NCI-H187 (cell line): ENCODE measurements around the gene METRNL.
"Not testable (repeated sequence)": the region's sequence is repeated elsewhere in the genome, so short reads cannot be mapped to it uniquely, and the experiment has no call there.

Experiments used
- DNase-seq, 2 experiments: peaks; one replicate each; lab custom pipeline; 2025; lab: John Stamatoyannopoulos, UW

Gene METRNL, protein sequence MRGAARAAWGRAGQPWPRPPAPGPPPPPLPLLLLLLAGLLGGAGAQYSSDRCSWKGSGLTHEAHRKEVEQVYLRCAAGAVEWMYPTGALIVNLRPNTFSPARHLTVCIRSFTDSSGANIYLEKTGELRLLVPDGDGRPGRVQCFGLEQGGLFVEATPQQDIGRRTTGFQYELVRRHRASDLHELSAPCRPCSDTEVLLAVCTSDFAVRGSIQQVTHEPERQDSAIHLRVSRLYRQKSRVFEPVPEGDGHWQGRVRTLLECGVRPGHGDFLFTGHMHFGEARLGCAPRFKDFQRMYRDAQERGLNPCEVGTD

DNA sequence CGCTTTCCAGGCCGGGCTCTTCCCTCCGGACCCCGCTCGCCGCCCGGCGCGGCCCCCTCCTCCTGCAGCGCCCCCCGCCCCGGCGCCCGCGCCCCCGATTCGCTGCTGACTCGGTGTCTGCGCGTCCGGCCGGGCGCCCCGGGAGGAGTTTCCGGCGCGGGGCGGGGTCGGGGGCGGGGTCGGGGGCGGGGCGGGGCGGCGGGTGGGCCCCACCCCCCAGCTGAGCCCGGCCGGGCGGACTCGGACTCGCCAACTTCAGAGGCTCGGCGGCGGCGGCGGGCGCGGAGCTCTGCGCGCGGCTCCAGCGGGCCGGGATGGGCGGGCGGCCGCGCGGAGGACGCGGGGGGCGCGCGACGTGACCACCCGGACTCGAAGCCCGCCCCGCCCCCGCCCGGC is at the start of gene METRNL:
TSS of gene METRNL (plus strand) at position 258 of the 396 bp plus-strand sequence. CDS start 207 bp downstream, outside the sequence.
- DNase-seq = peak in 1 of 2 experiments; percentile 30

GRCh38 chr17:83030432-83030831 is 49.0 kb upstream of the METRNL start:
- DNase-seq = no peak

DNA sequence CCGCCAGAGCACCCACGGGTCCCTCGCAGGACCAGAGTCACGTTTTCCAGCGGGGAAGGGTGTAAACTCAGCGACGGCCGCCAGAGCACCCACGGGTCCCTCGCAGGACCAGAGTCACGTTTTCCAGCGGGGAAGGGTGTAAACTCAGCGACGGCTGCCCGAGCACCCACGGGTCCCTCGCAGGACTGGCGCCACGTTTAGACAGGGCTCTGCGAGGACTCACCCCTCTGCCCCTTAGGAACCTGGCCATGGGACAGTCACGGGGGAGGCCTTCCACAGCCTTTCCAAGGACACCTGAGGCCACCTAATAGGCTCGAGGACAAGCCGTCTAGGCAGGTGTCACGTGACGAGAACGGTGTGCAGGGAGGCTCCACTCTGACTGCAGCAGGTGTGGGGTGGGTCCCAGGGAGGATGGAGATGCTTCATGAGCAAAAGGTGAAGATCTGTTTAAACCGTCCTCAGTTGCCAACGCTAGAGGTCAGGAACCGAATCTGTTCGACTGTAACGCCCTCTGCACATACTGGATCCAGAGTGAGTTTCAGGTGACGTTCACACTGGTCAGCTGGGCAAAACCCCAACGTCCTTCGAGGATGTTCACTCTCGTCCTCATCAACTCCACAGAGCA is 48.0 kb upstream of the METRNL start:
- no peak for DNase-seq

- DNase-seq = not testable (repeated sequence)
Observed at GRCh38 chr17:83031946-83032451, 47.4 kb upstream of the METRNL start.

DNA sequence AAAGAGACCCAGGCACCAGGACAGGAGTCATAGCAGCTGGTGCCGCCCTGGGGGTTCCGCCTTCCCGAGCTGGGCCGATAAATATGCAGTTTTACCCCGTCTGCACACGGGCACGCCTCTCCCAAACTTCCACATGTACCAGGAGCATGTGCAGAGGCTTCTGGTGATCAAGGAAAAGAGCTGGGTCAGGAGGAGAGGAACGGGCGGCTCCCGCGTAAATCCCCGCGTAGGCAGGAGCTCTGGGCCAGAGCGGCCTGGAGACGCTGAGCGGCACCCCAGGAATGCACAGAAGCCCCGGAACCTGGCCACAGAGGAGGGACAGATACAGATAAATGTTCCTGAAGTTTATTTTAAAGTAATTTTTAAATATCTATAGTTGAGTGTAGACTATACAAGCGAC is 46.6 kb upstream of the METRNL start:
- no peak for DNase-seq

- no peak for DNase-seq
Observed at GRCh38 chr17:83034525-83034924, 44.9 kb upstream of the METRNL start.

DNA sequence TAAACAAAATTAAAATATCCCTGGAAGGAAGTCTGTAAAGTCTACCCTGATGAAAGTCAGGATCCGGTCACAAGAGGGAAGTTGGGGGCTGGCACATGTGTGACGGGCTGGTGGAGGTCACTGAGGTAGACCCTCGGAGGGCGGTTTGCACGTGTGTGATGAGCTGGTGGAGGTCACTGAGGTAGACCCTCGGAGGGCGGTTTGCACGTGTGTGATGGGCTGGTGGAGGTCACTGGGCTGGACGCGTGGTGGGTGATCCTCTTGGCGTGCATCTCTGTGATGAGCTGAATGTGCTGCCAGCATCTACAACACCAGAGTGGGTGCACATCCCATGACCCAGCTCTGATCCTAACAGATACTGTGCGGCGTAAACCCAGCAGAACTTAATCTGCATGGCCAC is 43.7 kb upstream of the METRNL start:
- DNase-seq = no peak

DNA sequence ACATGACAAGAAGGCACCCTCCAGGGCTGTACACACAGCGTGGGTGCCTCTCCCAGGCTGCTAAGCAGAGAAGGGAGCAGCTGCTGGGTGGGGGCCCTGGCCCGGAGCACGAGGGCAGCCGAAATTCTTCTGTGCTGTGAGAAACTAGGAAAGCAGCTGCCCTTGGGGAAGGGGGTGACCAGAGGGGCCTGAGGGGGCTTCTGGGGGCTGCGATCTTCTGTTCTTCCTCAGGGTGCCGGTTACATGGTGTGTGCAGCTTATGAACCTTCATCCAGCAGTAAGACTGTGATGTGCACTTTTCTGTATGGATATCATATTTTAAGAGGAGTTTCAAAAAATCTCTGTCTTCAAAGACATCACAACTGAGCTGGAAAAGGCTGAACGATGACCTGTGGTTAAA is 43.2 kb upstream of the METRNL start:
- DNase-seq = no peak

- DNase-seq = no peak
Observed at GRCh38 chr17:83036666-83037065, 42.7 kb upstream of the METRNL start.

DNA sequence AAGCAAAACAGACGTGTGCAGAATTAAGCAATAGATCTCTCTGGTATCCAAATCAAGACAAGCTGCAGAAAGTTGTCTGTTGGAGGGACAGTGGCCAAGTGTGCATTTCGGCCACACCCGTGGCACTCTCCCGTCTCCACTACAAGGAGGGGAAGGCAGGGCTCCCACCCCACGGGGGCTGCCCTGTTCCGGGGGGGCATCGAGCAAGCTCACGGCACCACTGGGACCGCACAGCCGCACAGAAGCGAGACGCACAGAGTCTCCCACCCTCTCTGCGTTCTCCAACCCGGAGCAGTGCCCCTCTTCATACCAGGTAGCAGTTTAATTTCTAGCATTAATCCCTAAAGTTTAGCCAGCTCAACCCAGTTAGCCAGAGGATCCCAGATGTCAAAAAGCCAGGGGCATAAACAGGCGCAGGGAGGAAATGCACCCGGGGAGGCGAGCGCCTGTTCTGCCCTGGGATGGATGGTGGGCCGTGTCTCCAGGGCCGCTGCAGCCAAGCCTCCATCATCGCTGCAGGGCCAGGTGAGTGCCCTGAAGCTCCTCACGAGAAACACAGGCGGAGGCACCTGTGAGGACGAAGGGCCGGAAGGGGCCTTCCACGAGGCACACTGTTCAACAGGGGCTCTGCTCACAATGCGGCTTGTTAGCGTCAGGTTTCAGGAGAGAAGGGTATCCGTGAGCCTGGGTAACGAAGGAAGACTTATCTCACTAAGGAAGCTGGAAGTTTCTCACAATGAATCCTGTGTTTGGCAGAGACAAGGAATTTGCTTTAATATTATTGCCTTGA is 42.1 kb upstream of the METRNL start:
- no peak for DNase-seq

- DNase-seq = no peak
Observed at GRCh38 chr17:83037874-83038165, 41.6 kb upstream of the METRNL start.

- not testable (repeated sequence) for DNase-seq
Observed at GRCh38 chr17:83038983-83039382, 40.4 kb upstream of the METRNL start.

- DNase-seq = no peak
Observed at GRCh38 chr17:83041305-83041704, 38.1 kb upstream of the METRNL start.

GRCh38 chr17:83042522-83043158 is 36.8 kb upstream of the METRNL start:
- DNase-seq = no peak

GRCh38 chr17:83044479-83044878 is 34.9 kb upstream of the METRNL start:
- not testable (repeated sequence) for DNase-seq

GRCh38 chr17:83046448-83047181 is 32.8 kb upstream of the METRNL start:
- no peak for DNase-seq

GRCh38 chr17:83047182-83047478 is 32.3 kb upstream of the METRNL start:
- DNase-seq = no peak

DNA sequence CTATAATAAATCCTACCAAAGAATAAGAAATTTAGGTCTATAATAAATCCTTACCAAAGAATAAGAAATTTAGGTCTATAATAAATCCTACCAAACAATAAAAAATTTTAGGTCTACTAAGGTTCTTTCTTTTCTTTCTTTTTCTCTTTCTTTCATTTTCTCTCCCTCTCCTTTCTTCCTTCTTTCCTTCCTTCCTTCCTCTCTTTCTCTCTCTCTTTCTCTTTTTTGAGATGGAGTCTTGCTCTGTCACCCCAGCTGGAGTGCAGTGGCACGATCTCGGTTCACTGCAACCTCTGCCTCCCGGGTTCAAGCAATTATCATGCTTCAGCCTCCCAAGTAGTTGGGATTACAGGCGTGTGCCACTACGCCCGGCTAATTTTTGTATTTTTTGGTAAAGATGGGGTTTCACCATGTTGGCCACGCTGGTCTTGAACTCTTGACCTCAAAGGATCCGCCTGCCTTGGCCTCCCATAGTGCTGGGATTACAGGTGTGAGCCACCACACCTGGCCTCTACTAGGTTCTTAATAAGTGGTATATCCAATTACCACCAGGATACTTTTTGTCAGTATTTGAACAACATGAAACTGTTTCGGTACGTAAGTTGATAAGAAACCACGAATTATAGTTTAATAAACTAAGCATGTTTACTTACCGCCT is 31.5 kb upstream of the METRNL start:
- not testable (repeated sequence) for DNase-seq

DNA sequence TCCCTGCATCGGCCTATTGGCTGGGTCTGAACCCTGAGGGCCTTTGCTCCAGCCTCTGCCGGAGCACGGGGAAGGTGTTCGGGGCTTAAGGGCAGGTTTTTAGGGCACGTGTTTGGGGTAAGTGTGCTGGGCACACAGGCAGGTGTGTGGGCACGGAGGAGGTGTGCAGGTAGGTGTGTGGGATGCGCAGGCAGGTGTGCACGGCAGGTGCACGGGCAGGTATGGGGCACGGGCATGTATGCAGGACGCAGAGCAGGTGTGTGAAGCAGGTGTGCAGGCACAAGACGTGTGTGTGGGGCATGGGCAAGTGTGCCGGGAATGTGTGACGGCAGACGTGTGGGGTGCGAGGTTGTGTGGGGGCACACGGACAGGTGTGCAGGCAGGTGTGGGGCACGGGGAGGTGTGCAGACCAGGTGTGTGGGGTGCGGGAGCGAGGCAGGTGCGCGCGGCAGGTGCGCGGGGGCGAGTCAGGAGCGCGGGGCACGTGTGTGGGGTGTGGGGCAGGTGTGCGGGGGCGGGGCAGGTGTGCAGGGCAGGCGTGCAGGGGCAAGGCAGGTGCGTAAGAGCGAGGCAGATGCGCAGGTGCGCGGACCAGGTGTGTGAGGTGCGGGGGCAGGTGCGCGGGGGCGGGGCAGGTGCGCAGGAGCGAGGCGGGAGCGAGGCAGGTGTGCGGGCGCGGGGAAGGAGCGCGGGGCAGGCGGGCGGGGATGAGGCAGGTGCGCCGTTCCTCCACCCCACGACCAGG is 28.6 kb upstream of the METRNL start:
- DNase-seq = peak in 1 of 2 experiments; percentile 50

GRCh38 chr17:83051396-83052240 is 27.8 kb upstream of the METRNL start:
- peak; percentile 96 for DNase-seq
